ENCODE results near the gene OAF.
"Not testable (repeated sequence)": the region's sequence is repeated elsewhere in the genome, so short reads cannot be mapped to it uniquely, and the experiment has no call there.

OAF gene

DNA sequence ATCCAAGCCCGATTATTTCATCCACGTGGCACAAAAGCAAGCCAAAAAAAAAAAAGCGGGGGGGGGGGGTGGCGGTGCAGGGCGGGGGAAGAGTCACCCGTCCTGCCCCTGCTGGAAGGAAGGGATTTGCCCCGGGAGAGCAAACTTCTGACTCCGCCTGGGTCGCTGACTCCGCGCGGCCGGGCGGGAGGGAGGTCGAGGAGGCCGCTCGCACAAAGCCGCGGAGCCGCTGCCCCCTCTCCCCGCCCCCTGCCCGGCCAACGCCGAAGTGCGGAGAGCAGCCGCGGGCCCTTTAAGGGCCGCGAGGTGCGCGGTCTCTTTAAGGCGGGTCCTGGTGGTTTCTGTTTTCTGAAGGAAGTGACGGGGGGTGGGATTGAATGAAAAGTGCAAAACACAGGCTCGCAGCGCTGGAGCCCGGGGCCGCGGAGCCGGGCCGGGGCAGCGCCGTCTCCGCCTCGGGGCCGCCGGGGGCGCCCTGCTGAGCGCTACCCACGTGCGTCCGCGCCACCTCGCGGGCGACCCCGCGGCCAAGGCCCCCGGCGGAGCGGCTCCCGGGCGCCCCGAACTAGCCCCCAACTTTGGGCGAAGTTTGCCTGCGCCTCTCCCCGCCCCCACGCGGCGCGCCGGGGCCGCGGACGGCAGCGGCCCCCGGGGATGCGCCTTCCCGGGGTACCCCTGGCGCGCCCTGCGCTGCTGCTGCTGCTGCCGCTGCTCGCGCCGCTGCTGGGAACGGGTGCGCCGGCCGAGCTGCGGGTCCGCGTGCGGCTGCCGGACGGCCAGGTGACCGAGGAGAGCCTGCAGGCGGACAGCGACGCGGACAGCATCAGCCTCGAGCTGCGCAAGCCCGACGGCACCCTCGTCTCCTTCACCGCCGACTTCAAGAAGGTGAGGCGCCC lies at the start of gene OAF:
TSS of gene OAF (plus strand) at position 407 of the 896 bp plus-strand sequence. CDS start at position 655, 248 bp downstream.
- peak; percentile 42 to 66 for DNase-seq

DNA sequence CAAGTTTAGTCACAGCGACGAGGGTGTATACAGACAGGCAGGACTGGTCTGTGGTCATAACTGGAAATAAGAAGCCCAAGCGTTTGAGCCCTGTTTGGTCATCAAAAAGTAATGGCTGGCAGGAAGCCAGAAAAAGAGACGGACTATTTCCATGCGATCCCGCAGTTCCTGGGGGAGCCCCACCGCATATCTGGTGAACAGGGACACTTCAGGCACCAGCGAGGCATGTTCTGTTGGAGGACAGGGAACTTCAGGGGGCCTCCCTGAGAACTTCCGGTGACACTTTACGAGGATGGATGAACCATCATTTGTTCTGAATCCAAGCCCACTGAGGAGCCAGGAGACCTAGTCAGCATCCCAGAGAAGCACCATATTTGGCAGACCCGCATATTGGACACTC lies 43.2 kb upstream of the OAF start:
- no peak for DNase-seq

DNA sequence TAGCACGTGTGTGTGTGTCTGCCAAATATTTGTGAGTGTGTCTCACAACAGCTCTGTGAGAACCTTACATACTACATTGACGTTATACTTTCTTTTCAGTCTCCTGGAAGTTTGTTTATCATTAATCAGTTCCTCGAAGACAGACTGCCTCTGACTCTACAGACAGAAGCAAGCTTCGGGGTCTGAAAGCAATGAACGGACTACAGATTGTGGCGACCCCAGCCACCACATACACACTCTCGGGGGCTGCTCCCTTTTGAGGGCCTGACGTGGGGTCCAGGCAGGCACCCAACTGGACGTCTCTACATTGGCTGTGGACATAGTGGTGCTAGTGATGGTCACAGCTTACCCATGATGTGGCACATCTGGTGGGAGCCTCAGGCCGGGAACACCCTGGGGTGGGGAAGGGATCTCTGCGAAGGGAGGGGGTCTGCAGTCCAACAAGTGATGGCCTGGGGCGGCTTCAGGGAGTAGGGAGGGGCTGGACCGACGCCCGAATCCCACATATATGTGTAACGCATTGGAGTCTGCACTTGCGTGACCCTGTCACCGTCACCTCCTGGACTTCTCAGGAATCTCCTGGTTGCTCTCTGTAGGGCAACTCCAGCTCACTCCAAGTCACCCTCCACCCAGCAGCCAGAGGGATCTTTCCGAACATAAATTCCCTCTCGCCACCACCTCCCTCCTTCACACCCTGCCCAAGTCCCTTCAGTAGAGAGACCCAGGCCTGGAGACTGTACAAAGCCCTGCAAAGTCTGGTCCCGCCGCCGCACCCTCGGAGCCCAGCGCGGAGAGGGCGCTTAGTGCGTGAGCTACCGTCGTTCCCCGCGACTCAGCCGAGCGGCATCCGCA lies 42.5 kb upstream of the OAF start:
- no peak for DNase-seq

DNA sequence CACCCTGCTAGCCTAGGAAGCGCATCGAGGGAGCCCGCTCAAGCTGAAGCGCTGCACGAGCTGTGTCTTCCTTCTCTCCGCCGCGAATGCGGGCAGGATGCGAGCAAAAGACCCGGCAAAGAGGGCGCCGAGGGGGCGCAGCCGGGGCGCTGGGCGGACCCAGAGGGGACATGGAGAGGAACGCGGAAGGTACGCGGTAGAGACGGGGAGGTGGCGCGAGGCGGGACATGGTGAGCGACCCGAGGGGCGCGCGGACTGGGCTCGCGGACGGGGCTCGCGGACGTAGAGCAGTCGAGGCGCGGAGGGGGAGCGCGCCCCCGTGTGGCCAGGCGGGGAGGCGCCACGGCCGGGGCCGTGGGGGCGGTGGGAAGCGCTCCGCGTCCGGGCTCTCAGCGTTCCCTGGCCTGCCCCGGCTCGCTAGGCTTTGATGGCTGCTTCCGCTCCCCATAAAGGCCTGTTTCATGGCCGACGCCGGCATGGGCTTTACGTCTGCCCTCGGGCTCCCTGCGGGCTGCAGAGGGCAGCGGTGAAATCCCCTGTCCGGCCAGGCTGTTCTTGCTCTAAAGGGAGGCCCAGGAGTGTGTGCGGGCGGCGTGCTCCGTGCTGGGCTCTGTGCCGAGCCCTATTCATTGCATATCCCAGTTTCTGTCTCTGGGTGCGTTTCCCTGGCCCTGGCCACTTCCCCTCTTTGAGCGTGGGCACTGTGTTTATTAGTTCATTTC lies 41.7 kb upstream of the OAF start:
- DNase-seq = peak; percentile 55 to 73

DNA sequence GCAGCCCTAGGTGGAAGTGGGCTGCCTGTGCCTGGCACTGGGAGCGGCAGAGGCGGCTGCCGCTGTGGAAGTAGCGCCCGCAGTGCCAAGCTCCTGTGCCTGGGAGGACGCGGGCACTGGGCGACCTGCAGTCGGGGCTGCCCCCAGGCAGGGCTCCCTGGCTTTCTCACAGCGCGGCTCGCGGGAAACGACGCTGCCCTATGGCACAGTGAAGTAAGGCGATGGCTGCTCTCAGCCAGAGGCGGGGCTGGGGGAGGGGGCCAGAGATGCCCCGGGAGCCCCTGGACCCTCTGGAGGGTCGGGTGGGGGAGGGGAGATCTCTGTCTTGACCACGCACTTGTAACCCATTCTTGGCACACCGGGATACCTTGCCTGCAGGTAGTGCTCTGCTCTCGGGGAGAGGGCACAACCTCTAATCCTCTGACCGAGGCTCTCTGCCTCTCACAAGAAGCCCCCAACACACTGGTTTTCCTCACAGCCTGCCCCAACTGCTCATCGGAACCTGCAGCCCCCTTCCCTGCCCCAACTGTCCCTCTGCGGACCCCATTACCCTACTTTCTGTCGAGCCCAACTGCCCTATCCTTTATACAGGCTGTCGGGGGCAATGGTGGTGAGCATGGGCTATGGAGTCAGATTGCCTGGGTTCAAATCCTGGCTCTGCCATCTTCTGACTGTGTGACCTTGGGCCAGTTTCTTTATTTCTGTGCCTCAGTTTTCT lies 40.7 kb upstream of the OAF start:
- no peak for DNase-seq

DNA sequence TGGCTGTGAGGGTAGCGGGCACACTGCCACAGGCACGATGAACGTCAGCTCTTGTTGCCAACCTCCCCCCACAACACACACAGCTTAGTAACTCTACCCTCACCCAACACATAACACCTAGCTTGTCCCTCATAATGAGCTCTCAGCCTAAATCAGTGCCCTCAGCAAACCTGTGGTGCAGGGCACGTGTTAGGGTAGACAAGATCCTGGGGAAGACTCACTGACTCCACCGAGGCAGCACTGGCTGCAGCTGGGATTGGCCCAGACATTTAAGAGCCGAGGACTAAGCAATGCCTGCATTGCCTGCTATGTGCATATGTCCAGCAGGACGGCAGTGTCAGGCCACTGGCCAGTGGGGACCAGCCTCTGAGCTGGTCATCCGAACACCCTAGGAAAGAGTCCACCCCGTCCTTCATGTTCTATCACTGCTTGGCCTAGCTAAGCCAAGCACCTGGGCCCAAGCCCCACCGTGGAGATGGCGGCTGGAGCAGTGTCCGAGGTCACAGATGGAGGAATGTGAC lies 40.0 kb upstream of the OAF start:
- no peak for DNase-seq

DNA sequence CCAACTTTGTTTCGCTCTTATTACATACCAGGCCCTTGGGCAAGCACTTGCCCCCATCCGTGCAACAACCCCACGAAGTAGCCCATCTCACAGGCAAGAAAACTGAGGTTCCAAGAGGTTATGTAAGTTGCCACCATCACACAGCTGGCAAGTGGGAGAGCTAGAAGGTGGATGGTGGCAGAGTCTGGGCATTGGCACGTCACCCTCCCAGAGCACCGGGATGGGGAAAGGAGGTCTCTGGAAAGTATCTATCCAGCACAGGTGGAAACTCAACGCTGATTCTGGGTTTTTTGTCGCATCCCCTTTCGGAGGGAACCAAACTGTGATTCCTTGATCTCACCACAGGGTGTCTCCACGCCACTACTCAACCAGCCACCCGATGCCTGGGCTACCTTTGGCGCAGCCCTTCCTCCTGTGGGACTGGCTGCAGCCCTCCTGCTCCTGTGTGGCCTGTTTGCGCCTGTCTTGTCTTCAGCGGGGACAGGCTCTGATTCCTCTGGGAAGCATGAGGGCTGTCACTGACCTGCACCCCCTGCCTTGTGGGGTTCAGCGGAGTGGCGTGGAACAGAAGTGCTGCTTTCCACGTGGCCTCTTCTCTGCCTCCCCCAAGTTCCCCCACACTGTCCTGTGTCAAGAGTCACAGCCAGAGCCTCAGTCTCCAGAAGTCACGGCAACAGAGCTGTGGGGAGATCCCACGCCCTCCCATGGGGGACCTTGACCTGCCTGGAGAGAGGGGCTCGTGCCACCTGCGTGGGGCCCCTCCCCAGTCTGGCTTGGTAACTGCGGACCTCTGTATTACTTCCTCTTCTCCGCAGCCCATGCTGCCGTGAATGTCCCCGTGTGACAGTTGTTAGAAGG lies 38.5 kb upstream of the OAF start:
- peak; percentile 52 to 62 for DNase-seq

DNA sequence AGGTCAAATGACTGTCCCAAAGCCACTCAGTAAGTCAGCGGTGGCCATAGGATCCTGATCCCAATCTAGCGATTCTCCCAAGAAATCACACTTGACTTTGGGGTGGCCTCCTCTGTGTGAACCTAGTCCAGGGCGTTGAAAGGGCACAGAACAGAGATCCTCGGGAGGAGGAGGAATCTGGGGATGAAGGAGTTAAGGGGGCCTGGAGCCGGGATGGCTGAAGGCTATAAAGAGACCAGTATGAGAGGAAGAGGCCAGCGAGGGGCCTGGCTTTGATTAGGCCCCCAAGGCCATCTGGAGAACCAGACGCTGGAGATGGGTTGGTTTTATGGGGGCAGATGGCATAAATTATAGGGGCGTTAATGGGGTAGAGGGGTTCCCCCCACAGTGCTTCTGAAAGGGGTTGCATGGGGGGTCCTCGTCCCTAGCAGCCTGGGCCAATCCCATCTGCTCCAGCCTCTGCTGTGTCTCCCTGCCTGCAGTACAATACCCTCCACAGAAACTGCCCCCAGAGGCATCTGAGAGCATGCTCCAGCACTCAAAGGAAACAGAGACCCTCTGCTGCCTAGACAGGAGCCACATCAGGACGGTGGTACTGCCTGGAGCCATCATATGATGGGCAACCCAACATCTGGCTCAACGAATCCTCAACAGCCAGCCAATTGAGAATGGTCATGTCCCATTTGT lies 37.7 kb upstream of the OAF start:
- no peak for DNase-seq

DNA sequence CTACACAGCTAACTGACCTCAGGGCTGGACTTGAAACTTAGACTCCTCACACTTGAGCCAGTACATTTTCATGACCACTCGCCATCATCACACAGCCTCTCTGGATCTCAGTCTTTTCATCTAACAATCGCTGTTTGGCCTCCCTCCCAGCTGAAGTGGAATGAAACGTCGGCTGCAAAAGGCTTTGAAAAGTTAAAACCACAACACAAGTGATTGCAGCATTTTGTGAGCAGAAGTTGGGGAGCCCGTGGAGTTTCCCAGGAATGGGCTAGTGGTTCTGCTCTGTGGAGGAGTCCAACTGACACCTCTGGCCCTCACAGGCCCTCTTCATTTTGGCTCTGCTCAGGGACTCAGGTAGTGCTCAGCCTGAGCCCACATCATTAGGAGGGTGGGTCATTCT lies 37.0 kb upstream of the OAF start:
- DNase-seq = no peak

DNA sequence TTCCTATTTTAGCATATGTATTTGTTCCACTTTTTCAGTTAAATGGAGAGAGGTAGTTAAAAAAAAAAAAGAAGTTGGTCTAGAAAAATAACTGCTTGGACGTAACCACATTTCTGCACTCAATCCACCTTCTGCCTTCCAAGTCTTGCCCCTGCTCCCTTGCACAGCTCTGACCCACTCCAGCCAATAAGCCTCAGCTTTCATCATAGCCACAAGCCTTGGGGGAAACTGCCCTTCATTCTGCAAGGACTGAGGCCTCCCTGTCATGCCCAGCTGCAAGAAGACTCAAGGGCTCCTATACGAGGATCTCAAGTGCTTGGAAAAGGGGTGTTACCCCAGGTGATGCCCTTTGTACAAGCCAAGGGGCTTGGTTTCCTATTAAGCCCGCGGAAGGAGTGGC lies 36.0 kb upstream of the OAF start:
- no peak for DNase-seq

DNA sequence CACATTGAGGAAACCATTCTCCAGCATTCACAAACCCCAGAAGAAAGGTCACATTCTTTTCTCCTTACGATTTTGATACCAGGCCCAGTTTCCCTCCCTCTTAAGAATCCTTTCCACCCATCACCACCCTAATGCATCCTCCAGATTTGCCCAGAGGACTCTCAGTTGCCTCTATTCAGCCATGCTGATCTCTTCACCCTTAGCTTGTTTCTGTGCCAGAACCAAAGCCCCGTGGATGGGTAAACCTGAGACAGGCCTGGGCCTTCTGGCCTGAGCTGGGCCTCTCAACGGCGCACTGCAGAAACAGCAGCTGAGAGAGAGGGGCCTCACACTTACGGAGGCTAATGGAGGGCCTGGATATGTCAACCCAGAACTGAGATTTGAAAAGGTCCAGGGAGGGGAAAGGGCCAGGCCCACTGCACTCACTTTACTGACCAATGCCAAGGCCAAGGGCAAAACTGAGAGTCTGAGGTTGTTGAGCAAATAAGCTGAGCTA lies 32.2 kb upstream of the OAF start:
- no peak for DNase-seq

DNA sequence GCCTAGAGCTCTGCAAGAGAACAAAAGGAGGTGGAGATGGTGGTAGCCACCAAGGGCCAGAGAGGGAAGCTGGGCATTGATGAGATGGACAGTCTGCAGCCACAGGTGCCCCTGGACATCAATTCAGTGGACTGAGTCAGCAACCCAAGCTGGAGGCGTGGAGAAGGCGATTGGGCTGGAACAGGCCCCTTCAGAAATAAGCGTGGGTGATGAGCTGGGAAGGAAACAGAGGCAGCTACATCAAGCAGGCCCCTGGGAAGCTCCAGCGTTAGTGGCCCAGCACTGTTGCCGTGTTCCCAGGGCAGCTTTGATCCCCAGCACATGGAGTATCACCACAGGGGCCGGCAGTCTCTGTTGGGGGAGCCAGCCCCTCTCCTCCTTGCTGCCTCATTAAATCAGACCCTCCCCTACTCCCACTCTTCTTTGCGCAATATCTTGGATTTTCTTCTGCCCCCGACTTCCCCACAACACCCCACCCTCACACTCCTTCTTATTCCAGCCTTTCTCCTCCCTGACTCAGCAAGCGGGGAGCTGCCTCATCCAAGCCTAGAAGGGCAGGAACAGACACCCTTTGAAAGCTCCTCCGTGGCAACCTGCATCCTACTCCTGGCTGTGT lies 31.7 kb upstream of the OAF start:
- DNase-seq = no peak

DNA sequence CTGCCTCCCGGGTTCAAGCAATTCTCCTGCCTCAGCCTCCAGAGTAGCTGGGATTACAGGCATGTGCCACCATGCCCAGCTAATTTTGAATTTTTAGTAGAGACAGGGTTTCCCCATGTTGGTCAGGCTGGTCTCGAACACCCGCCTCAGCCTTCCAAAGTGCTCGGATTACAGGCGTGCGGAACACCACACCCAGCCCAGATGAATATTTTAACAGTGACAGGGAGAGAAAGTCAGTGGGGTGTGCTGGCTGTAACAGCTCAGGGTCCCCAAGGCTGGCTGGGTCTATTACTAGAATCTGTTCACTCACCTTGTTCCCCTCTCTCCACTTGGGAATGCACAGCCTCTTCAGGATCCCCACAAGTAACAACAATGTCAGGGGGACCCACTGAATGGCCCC lies 30.8 kb upstream of the OAF start:
- not testable (repeated sequence) for DNase-seq

DNA sequence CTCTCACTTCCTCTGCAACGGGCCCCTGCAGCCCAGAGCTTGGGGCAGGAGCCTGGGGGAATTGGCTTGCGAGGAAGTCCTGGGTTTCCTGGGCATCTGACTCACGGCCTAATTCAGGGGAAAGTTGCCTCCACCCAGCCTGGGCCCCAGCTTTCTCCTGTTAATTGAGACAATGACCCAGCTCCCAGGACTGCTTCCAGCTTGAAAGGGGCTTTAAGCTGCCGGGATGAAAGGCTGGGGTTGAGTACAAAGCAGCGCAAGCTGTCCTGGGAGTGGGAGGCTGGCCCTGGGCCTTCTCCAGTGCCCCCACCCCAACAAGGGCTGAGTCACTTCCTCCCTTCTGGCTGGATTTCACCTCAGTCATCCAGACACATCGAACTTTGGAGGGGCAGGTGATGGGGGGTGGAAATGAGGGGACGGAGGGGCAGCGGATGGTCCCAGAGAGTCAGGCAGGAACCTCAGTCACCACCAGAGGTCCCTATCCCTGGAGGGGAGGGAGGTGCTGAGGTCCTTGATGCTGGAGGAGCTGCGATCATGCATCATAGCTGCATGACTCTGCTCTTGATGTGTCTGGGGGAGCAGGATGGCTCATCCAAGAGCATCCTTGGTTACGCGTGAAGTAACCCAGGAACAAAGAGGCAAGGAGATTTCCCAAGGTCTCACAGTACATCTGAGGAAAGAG lies 30.1 kb upstream of the OAF start:
- no peak for DNase-seq

DNA sequence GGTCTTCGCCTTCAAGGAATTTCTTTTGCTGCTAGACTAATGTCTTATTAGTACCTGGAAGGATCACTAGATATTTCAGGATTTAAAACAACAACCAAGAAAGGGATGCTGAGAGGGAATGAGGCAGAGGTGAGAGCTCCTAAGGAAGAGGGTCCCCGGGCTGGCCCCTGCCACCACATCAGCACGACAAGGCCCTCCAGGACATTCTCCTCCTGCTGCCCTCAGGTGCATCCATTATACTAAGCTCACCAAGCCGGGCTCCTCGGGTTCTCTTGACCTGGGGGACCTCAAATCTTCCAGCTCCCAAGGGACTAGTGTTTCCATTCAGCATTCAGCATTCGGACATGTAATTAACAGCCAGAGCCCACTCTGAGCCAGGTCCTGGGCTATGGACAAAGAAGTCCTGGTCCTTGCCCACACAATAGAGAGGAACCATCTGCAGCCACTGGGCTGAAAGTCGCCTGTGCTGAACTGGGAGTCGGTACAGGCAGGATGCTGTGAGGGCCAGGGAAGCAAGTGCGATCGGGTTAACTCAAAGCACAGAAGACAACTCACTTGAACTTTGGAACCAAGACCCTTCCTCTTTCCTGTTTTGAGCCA lies 29.4 kb upstream of the OAF start:
- no peak for DNase-seq

DNA sequence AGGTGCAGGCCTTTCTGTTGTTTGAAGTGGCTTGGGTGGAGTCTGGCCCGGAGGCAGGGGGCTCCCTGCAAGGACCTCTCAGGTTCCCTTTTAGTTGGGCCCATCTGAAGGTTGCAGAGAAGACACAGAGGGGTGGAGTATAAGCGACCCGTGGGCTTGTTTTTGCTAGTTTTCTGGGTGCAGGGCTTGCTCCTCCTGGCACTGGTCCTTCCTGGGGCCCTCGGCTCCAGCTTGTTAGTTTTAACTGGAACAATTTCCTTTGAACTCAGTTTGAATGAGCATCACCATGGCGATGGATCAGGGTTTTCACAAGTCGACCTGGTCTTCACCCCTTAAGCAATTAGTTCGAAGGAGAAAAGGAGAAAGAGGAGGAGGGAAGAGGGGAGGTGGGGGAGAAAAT lies 28.5 kb upstream of the OAF start:
- no peak for DNase-seq

DNA sequence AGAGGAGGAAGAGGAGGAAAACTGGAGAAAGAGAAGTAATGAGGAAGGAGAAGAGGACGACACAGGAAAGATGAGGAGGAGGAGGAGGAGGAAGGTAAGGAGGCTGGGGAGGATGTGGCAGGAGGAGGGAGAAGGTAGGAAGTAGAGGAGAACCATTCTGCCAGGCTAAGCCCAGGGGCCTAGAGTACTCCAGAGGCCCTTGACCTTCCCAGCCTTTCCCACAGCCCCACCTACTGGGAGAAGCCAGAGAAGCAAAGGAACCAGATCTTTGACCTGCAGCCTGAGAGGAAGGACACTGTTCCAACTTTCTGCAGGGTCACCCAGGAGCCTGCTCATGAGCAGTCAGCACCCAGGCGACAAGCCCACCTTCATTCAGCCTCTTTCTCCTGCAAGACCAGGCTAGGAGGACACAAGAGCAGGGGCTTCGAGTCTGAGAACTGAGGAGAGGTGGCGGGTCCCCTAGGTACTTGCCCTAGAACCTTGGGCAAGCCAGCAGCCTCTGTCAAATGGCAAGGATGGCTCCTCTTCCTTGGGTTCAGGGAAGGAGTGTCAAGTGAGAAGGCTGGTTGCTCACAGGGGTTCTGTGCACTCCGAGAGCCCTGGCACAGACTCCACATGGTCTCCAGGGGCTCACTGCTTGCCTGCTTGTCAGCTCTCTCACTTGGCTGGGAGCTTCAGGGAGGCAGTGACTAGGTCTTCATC lies 27.9 kb upstream of the OAF start:
- no peak for DNase-seq

DNA sequence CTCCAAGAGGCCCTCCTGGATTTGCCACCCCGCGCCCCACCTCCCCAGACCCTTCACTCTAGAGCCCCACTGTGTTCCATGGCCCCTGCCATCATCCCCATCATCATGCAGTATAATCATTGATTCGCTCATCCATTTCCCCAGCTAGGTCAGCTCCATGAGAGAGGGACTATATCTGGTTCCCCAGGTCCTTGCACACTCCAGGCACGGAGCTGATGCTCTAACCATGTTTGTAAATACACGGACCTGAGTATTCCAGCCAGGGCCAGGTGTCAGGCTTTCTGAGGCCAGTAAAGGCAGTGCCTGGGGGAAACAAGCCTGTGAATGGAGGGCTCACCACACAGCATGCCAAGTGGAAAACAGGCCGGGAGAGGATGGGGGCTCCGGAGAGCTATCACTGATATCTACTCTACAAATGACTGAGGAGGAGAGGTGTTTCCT lies 27.1 kb upstream of the OAF start:
- no peak for DNase-seq

All from bone marrow (tissue), 2 donors.